DMS114 treated with DMSO at 0.1 percent for 48 hours (cell line): ENCODE data around the gene NUP205.
"Not testable (repeated sequence)": the region's sequence is repeated elsewhere in the genome, so short reads cannot be mapped to it uniquely, and the experiment has no call there.

Experiments used
- DNase-seq: peaks from one replicate; lab custom pipeline; 2025; ENCODE audit not compliant: unreplicated experiment; lab: John Stamatoyannopoulos, UW

The NUP205 gene

DNA sequence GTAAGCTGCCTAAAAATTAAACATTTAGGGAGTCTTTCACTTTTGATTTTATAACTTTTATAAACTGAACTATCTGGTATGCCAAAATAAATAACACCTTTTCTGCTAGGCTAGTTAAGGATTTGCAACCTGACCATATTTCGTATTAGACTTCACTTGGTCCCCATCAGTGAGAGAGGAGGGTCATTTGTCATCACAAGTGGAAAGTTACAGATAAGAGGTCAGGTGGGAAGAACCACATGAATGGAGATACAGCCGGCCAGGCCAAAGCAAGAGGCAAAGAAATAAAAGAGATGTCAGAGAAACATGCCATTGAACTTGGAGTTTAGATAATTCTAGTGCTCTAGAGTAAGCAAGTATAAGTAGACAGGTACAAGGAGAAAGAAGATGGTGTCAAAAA, 60.1 kb downstream of the NUP205 start:
- no peak for DNase-seq

DNA sequence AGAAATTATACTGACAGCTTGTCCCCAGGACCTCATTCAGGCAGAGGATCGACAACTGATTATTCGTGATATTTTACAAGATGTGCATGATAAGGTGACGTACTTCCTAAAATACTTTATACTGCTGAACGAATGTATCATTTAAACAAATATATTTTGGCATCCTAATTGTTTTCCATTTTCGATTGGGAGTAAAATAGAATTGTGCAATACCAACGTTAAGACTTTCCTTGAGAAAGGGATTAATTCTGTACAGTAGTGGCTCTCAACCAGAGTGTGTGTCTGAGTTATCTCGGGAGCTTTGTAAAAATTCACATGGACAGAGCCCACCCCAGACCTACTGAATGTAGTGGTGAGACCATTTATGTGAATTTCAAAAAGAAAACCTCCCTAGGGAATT, 60.8 kb downstream of the NUP205 start:
- no peak for DNase-seq

DNA sequence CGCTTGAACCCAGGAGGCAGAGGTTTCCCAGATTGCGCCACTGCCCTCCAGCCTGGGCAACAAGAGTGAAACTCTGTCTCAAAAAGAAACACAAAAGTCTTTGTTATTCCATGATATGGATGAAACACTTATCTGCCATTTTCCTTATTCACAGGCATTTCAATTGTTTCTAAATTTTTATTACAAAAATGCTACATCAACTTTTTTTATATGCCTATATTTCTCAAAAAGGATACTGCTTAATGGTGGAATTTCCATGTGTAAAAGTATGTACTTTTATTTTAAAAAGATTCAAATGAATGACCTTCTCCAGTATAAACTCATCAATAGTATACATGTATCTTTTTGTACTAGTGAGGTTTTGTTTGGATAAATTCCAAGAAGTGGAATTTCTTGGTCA, 62.7 kb downstream of the NUP205 start:
- DNase-seq: no peak

DNA sequence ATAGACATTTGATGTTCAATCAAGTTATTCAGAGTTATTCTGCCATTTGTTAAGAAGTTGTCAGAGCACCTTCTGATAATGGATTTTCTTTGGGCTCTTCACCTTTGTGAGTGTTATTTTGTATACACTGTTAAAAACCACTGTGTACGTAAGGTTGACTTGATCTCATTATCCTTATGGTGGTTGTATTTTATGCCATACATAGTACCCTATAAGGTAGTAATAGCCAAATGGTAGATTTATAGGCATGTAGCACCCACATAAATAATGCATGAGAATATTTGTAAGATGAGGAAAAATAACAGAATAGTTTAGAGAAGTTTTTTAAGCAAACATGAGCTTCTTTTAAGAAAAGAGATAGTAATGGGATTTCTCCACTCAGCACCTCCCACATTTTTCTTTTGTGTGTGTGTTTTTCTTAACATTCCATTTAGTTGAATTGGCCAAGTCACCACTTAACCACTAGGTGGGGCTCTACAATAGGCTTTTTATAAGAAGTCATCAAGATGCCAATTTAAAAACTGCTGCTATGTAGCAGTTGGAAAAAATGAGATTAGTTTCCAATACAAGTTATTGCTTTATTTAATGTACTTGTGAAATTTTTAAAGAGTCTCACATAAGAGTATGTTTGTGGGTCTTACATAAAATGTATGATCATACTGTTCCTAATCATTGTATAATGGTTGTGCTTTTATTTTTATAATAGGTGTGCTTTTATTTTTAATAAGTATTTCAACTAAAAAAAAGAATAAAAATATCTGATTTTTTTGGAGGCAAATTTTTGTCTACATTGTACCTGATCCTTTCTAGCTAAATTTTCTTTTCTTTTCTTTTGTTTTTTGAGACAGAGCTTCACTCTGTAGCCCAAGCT, 63.5 kb downstream of the NUP205 start:
- DNase-seq: peak; percentile 36

DNA sequence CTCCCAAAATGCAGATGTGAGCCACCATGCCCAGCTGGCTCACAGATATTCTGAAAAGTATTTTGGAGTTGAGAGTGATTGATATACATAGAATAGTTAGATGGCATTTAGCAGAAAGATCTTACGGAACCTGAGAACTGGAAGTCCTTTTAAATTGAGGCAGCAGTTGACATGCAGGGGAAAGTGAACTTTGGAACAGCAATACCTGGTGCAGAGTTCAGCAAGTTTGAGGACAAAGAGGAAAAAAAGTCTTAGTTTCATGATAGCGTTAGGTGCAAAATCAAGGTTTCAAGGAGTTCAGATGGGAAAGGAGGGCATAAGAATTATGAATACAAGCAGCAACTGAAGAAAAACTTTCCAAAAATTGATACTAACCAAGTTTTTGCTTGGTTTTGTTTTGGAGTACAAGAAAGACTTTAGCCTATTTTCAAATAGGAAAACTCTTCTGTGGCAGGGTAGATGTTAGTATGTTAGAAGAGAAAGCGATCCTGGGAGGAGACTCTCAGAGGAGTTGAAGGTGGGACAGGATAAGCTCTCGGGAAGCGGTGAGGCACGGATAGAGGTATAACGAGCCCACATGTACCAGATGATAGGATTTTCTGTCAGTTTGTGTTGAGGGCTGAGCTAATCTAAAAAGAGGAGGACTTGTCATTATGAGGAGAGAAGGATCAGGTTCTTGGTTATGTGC, 76.6 kb downstream of the NUP205 start:
- no peak for DNase-seq

DNA sequence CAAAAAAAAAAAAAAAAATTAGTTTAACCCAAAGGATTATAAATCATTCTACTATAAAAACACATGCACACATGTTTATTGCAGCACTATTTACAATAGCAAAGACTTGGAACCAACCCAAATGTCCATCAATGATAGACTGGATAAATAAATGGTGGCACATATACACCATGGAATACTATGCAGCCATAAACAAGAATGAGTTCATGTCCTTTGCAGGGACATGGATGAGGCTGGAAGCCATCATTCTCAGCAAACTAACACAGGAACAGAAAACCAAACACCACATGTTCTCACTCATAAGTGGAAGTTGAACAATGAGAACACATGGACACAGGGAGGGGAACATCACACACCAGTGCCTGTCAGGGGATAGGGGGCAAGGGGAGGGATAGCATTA, 82.0 kb downstream of the NUP205 start:
- not testable (repeated sequence) for DNase-seq

DNA sequence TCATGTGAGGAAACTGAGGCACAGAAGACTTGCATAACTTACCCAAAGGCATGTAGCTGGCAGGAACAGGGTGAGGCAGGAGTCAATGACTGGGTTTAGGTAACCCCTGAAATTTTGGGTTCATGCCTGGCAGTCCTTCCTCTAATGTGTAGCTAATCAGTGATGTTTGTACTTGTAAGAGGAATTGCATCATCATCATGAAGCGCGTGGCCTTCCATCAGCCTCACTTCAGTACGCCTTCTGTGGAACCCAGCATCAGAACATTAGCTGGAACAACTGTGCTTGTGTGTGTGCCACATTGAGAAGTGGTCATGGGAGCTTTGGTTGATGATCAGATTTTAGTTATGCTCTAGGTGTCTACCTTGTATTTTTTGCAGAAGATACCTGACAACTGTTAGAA, 86.4 kb downstream of the NUP205 start:
- DNase-seq: no peak

DNA sequence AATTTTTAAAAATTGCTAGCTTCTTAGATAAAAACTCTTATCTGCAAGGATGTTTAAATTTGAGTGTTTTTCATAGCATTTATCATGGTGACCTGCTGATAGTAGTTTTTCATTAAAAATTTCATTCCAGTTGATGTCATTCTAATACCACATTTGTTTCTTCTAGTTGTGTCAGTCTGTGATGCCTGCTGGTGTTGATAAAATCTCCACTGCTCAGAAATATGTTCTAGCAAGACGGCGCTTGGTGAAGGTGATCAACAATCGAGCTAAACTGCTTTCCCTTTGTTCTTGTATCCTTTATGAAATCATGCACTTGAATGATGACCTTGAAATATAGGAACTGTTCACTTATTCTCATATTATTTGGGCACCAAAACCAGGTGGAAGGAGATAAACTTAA, 87.0 kb downstream of the NUP205 start:
- DNase-seq: no peak

DNA sequence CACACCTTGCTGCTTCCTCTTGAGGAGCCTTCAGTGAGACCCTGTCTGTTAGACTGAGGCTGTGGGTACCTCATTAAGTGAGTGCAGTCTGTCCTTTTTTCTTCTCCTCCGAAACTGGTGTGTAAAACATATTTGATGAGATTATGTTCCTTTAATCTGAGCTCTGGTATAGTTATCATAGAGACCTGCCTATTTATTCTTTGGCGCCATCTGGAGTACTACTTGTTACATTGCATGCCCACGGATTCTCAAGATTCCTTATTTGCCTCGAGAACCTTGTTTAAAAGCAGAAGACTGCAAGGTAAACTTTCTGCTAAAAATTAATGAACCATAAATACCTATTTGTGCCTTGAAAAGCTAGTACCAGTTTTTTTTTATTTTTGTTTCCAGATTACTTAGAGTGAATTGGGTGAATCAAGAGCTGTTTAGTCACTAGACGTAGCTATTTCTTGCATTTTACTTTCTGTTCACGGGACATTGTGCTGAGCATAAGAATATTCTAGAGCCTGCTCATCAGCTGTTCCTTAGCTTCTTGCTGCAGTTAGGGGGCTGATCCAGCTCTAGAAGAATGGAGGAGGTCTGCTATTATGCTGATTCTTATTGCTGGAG, 87.7 kb downstream of the NUP205 start:
- peak; percentile 51 for DNase-seq

DNA sequence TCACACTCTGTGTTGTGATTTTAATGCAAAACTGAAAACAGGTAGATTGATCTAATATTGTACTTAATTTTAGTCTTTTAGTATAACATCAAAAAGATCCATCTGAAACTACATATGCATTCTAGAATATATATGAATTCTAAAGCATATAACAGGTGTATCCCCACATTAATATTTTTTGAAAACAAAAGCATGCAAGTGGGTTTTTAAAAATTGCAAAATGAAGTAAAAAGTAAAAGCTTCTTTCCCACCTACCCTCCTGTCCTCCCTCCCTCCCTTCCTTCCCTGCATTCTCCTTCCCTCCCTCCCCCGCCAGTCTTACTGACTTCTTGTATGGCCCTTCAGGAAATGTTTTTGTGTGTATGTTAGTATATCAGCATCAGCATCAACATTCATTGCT, 90.0 kb downstream of the NUP205 start:
- DNase-seq: no peak

DNA sequence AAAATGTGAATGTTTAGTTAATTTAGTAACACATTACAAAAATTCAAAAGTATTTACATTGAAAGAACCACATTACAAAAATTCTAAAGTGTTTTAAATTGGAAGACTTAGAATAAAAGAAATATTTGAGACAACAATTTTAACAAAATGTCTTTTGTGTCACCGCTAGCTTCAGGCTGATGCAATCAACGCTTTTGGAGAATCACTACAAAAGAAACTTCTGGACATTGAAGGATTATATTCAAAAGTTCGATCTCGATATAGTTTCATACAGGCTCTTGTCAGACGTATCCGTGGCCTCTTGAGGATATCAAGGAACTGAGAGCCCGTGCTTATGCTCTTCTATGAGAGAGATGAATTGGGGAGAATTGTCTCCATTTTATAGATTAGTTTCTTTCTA, 90.5 kb downstream of the NUP205 start:
- DNase-seq: no peak

DNA sequence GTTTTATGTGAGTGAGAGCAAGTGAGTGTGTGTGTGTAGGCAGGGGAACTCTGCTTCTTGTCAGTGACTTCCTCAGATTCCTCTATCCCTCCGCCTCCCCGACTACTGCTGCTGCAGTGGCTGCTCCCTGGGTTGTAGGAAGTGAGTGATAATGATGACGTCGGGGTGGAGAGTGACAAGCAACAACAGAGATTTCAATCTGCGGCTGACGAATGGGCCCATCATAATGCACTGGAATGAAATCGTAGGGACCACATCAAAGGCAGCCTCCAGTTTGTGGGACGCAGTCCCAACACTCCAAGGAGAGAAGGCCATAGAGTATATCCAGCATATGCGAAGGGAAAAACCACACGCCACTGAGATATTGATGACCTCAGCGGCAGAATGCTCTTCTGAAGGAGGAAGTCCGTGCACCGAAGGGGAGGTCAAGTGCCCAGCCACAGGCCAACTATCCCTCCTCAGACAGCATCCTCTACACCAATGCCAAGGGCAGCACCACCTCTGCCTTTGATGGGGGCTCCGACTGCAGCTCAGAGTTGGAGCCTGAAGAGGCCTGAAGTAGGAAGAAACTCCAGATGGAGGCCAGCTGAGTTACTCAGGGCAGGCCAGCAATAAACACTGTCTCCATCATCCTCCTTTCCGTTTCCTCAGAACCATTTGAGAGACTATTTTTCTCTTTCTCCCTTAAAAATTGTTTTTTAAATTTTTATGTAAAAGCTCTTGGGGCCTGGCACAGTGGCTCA, 93.3 kb downstream of the NUP205 start:
- no peak for DNase-seq

DNA sequence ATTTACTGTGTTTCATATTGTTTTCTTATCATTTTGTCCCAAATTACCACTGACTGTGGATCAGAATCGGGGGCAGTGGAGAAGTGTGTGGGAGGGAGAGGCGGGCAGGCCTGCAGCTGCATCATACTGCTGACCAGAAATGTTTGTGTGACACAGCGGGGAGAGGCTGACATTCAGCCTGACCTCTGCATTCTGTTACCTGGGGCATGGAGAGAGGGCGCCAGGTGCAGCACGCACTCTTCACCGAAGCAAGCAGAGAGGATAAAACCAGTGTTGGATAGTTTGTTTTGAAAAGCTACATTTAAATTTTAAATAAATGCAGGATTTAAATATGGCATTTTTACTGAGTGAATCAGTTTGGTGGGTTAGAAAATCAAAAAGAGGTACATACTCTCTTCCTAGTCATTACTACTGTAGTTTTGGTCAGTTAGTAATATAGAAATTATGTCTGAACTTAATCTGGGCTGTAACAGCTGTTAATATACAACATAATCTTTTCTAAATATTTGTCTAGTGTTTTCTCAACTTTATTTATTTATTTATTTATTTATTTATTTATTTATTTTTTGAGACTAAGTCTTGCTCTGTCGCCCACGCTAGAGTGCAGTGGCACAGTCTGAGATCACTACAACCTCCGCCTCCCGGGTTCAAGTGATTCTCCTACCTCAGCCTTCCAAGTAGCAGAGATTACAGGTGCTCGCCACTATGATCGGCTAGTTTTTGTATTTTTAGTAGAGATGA, 95.8 kb downstream of the NUP205 start:
- DNase-seq: no peak

DNA sequence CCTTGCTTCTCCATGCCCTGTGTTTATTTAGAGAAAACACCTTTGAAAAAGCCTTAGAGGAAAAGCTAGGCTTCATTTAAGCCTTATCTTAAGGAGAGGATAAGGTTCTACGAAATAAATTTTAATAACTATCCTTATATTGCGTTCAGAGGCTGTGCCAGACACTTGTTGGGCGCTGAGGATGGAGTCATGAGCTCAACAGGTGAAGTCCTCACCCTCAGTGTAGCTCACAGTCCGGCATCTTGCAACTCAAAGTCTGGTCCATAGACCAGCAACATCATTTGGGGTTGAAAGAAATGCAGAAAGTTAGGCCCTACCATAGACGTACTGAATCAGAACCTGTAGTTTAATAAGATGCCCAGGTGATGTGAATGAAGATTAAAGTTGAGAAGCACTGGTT, 100.8 kb downstream of the NUP205 start:
- no peak for DNase-seq

DNA sequence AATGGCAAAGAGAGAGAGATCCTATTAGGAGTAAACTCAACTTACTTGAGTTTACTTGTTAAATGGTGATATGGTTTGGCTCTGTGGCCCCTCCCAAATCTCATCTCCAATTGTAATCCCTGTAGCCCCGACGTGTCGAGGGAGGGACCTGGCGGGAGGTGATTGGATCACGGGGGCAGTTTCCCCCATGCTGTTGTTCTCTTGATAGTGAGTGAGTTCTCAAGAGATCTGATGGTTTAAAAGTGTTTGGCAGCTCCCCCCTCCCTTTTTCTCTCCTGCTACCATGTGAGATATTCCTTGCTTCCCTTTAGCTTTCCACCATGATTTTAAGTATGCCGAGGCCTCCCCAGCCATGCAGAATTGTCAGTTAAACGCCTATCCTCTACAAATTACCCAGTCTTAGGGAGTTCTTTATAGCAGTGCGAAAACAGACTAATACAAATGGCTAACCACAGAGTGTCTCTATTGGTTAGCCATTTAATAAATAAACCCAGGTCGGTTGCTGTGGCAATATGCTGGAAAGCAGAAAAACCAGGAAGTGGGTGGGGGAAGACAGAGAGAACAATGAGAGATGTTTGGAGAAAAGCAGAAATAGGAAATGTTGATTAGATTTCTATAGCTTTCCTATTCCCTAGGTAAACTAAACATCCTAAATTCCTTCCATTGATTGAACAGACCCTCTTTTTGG, 101.6 kb downstream of the NUP205 start:
- no peak for DNase-seq

DNA sequence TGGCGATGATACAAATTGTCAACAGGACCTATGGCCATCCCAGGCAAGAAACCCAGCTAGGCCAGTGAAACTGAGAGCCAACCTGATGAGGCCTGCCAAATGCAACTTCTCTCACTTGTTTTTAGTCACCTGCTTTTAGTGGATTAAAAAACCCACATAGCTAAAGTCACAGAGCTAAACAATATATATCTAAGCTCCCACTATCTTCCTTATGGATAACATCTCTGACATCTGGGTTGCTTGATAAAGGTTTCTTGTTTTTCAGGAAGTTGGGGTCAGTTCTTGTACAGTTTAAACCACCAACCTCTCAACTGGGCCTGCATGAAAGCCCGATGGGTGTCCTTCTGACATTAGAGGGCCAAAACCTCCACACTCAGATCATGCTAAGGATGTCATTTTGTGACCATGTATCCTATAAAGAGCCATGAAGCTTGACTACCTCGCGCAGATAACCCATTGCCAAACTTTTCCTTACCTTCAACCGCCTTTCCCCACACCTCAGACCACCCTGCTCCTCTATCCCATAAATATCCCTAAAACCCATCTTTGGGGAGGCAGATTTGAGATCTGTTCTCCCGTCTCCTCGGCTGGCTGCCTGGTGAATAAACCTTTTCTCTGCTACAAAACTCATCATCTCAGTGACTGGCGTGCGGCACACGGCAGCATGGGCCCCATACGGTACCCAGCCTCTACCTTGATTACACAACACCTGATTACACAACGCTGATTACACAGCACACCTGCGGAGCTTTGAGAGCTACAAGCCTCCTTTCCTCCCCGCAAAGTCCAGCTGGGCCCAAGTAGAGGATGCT, 103.8 kb downstream of the NUP205 start:
- DNase-seq: no peak

DNA sequence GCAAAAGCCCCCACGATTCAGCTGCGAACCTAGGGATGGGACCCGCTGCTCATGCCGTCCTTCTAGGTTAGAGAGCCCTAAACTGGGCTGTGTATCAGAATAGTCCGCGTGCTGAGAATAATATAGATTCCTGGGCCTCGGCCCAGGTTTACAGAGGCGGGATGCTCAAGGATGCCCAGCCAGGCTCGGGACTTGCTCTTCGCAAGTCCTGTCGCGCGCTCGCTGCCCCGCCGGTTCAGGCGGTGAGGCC, 104.3 kb downstream of the NUP205 start:
- no peak for DNase-seq

DNA sequence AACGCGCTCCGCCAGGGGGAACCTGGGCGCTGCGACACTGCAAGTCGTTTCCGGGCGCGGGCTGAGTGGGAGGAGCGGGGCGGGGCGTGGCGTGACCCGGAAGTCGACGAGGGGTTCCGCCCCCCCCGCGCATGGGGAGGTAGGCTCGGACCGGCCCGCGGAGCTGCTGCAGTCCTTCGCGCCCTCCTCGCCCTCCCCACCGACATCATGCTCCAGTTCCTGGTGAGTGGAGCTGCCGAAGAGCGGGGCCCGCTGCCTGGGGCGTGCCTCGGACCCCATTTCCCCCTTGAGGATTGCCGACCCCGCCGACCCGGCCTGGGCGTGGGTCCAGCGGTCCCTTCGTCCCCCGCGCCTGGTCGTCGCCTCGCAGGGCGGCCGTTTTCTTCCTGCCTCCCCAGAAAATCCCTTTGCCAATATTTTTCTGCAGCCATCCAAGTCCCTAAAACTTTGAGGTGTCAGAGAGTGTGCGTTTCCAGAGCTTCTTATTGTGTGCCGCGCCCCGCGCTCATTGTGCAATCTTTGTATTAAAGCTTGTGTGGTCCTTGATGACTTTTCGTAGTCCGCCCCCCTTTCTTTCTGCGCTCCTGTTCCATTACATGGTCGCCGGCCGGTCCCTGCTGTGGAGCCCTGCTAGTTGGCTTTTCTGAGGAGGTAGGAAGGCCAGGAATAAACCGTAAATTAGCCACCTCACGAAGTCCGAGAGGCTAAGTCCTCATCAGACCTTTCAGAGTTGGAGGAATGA, 104.8 kb downstream of the NUP205 start, which contains the start of gene STMP1:
STMP1 (plus strand) TSS at position 142 of the 742 bp plus-strand sequence.
- peak; percentile 84 for DNase-seq

DNA sequence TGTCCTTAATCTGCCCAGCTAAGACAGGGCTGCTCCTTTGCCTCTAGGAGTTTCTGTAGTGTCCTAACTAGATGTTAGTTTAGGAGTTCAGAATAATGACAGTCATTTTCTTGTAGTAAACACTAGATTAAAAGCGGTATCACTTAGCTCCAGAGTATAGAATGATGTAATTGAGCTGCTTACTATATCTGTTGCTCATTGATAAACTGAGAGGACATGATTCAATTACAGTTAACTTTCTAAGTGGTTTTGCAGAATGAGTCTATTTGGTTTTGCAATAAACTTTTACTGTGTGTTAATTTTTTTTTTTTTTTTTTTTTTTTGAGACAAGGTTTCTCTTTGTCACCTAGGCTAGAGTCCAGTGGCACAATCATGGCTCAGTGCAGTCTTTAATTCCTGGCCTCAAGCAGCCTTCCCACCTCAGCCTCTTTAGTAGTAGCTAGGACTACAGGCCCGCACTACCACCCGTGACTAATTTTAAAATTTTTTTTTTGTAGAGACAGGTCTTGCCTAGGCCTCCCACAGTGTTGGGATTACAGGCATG, 106.4 kb downstream of the NUP205 start:
- DNase-seq: no peak
